NCI-H1436 (cell line): ENCODE results near the gene SLC17A8.

Source experiments
- DNase-seq: peaks from one replicate; lab custom pipeline; 2025; lab: John Stamatoyannopoulos, UW

The SLC17A8 gene

GRCh38 chr12:100371146-100371545 is 14.3 kb downstream of the SLC17A8 start:
- DNase-seq: no peak

DNA sequence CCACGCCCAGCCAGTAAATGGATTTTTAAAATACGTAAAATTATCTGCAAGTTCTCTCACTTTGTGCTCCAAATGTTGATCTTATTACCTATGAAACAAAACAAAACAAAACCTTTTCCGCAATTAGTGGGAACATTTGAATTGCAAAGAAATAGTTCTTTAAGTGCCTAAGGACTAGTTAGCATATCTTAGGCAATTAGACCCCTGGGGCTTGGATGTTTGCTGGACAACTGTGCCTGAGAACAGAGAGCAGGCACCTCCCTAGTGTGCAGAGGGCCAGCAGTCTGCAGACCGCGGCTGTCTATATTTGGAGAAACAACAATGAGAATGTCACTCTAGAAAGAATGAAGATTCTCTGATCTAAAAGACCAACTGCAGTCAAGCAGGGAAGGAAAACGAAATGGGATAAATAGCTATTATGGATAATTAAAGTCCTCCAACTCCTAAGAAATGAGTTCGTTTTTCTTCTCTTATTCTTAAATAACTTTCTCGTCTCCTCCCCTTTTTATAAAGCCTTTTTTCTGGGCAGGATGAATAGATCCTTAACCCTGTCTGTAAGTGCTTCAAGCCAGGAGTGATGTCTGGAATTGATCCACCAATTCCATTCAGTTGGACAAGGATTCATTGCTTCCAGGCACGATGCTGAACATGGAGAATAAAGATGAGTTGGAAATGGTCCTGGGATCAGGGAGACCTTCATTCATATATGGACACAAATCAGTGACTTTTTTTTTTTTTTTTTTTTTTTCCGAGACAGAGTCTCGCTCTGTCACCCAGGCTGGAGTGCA is 16.2 kb downstream of the SLC17A8 start:
- DNase-seq: no peak

DNA sequence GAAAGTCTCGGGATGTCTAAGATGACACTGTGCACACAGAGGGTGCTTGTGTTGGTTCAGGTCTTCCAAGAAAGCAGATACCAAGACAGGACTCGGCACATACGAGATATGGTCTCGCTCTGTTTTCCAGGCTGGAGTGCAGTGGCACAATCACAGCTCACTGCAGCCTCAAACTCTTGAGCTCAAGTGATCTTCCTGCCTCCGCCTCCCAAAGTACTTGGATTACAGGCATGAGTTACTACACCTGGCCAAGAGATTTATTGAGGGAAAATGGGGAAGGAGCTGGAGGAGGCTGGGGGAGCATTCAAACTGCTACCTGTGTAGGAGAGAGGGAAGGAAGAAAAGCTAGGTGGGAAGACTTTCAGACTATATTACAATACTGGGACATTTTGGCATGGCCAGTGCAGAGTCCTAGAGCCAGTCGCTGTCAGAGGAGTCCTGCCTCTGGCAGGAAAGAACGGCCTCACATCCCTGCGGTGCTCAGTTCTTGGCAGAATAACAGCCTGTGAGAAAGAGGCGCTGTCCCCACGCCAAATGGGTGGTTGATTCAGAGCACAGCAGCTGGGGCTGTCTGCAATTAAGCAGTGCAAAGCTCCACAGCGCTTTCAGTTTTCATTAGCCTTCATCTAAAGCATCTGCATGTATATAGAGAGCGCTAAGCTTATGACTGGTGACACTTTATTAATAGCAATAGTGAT is 18.3 kb downstream of the SLC17A8 start:
- DNase-seq: no peak

- DNase-seq: no peak
These were observed 19.3 kb downstream of the SLC17A8 start for GRCh38 chr12:100376161-100376560.

DNA sequence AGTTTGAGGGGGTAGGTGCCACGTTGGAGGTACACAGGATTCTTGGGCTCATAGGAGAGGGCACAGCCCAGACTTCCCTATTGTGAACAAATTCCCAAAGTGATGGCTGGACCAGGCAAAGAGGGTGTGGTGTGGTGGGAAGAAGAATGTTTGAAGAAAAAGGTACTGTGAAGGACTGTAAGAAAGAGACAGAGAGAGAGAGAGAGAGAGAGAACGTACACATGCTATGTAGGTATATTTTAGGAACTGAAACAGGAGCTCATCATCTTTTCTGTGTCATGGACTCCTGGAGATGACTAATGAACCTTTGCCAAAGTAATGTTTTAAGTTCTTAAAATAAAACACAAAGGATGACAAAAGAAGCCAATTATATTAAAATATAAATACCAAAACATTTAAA is 24.5 kb downstream of the SLC17A8 start:
- no peak for DNase-seq

DNA sequence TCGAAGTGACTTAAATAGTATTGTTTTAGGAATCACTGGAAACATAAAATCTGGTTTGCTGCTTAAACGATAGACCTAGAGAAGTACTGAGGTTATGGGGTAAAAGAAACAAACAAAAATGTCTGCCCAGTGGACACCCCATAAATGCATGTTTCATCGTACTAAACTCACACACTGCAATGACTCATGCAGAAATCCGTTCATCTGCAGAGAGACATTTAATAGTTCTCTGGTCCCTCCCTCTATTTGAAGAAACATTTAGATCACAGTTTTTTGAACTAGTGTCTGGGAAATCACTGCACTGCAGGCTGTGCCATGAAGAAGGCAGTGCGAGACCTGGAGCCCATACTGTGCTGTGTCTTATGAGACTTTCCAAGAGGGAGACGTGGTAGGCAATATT is 25.5 kb downstream of the SLC17A8 start:
- no peak for DNase-seq

DNA sequence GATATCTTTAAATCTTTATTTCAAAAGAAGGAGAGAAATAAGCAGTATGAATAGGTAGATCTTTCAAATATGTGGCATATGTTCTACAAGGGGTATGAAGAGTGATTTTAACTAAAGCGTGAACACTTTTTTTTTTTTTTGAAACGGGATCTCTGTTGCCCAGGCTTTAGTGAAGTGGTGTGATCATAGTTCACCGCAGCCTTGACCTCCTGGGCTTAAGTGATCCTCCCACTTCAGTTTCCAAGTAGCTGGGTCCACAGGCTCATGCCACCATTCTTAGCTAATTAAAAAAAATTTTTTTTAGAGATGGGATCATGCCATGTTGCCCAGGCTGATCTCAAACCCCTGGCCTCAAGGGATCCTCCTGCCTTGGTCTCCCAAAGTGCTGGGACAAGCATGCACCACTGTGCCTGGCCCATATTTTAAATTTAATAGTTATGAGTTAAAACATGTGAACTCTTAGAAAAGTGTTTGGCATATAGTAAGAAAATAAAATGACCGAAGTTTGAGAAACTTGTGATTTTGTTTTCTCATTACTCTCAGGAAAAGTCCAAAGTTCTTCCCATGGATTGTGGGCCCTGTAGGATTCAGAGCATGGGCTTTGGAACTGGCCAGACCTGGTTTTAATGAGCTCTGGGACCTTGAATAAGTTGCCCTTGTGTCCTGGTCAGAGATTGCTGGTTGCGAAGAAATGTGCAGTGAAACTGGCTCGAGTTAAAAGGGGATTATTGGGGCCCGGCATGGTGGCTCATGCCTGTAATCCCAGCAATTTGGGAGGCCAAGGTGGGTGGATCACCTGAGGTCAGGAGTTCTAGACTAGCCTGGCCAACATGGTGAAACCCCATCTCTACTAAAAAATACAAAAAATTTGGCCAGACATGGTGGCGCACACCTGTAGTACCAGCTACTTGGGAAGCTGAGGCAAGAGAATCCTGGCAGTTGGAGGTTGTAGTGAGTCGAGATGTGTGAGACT is 27.0 kb downstream of the SLC17A8 start:
- no peak for DNase-seq

DNA sequence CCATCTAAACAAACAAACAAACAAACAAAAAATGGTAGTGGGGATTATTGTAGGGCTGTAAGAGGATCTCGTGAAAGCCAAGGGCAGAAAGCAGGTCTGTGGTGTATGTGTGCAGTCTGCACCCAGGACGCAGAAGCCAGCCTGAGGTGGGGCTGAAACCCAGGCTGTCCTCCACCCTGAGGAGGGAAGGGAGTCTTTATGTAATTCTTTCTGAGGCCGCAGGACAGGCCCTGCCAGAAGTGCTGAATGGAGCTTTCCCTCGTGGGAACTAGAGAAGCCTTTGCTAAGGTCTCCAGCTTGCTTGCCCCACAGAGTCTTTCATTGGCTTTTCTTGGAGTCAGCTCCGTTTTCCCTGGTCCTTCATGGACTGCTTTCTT is 27.7 kb downstream of the SLC17A8 start:
- DNase-seq: no peak

GRCh38 chr12:100388382-100388781 is 31.5 kb downstream of the SLC17A8 start:
- DNase-seq: no peak

DNA sequence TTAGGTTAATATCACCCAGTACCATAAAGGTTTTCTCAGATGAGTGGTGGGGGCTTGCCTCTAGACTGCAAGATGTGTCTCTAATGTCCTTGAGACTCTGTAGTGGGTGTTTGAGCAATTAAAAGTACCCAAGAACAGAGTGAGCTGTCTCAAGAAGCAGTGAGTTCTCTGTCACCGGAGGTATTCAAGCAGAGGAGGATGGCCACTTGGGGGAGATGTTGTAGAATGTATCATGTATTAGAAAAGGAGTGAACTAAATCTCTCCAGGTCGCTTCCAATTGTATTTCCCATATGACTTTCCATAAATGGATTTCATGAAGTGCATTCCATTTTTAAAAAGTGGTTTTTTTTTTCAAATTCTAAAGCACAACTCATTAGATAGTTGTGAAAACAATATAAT is 35.0 kb downstream of the SLC17A8 start:
- DNase-seq: no peak

DNA sequence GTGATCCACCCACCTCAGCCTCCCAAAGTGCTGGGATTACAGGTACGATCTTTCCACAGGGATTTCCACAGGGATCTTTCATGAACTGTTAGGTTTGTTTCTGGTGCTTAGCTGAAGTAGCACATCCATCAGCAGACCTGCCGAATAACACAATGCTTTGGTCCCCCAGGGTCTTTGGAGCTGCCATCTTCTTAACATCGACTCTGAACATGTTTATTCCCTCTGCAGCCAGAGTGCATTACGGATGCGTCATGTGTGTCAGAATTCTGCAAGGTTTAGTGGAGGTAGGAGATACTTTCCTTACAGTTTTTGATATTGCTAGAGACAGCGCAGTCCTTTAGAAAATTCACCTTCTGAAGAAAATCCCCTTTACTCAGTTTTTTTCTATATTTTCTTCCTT is 36.3 kb downstream of the SLC17A8 start:
- no peak for DNase-seq

GRCh38 chr12:100395811-100396210 is 38.9 kb downstream of the SLC17A8 start:
- DNase-seq: no peak

DNA sequence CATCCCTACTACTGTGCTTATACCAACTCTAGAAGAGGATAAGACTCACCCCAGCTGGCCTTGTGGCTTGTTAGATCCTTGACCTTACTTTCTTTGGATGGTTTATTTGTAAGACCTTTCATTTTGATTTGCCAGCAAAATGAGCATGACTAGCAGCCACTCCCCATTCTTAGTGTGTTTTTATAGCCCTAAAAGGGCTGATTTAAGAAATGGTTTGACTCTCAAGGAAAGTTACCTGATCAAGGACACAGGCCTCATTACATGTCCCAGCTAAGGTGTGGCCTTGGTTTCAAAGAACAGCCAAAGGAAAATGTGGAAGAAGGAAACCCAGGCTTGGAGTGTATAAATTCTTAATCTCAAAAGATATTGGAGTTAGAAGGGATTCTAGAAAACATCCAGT is 41.4 kb downstream of the SLC17A8 start:
- DNase-seq: no peak

DNA sequence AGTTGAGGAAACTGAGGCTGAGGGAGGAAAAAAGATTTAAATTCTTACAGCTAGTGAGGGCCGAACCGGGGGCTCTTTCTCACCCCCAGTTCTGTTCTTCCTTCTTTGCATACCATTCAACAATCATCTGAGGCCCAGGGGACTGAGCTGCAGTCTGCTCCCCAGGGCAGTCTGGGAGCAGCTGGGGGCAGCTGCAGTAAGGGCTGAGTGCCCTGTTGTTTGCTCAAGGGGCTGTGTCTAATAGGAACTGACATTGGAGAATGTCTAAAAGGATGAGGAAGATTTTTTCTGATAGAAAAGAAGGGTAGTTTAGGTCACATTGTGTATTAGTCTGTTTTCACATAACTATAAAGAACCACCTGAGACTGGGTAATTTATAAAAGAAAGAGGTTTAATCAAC is 42.2 kb downstream of the SLC17A8 start:
- DNase-seq: peak; percentile 4

GRCh38 chr12:100401660-100402059 is 44.8 kb downstream of the SLC17A8 start:
- DNase-seq: no peak

GRCh38 chr12:100402763-100403162 is 45.9 kb downstream of the SLC17A8 start:
- no peak for DNase-seq

DNA sequence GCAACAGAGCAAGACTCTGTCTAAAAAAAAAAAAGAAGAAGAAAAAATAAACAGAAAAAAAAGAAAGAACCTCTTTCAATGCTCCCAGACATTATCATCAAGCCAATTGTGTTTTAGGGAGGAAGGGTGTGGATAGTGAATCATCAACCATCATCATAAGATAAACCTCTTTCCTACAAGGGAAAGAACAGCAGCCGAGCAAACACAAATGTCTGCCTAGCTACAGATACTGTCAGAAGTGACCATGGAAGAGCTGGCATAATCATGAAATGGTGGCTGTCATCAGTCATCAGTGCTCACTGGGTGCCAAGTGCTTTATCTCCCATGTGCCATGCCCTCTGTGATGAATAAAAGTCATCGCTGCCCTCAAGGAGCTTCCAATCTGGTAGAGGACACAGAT is 46.6 kb downstream of the SLC17A8 start:
- DNase-seq: no peak

DNA sequence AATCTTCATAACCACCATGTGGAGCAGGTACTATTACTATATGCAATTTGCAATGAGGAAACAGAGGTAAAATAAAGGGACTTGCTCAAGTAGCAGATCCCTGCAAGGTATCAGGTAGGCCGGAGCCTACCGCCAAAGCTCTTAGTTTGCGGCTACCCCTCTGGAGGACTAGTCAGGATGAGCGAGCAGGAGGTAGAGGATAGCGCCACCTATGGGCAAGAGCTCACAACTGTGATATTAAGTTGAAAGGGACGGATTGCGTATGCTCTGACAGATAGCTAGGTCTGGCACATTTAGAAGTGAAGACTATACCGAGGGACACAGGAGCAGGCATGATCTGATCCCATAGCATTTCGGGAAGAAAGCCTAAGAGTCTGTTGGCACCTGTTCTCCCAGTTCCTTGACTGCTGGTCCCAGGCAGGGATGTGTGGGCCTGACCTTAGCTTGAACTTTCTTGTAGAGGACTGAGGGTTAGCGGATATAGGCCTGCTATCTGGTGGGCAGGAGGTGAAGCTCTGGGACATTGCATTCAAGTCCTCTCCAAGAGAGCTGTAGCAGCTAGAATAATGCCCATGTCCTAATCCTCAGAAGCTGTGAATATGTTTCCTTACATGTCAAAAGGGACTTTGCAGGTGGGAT is 48.0 kb downstream of the SLC17A8 start:
- peak; percentile 0 for DNase-seq

GRCh38 chr12:100413001-100413400 is 56.1 kb downstream of the SLC17A8 start:
- no peak for DNase-seq

GRCh38 chr12:100414739-100415138 is 57.9 kb downstream of the SLC17A8 start:
- no peak for DNase-seq

DNA sequence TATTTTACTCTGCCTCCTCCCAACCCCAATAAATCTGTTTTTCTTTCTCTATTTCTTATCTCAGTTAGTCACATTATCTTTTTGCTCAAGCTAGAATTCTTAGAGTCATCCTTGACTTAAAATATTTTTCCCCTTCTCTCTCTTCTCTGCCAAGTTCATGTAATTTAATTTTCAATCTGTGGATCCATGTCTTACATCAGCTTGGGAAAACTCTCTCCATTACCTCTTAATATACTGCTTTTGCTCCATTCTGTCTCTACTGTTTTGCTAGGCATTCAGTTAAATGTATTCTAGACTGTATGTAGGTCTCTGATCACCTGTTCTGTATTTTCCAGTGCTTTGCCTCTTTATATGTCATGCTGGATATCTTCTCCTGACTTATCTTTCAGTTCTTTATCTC is 65.8 kb downstream of the SLC17A8 start:
- DNase-seq: no peak

- DNase-seq: no peak
These were observed 69.3 kb downstream of the SLC17A8 start for GRCh38 chr12:100426145-100426544.
